ENCODE measurements around the gene PNMA6F.
"Not testable (repeated sequence)": the region's sequence is repeated elsewhere in the genome, so short reads cannot be mapped to it uniquely, and the experiment has no call there.

PNMA6F gene

GRCh38 chrX:153334654-153335295 is 13.2 kb upstream of the PNMA6F start:
- DNase-seq: no peak

DNA sequence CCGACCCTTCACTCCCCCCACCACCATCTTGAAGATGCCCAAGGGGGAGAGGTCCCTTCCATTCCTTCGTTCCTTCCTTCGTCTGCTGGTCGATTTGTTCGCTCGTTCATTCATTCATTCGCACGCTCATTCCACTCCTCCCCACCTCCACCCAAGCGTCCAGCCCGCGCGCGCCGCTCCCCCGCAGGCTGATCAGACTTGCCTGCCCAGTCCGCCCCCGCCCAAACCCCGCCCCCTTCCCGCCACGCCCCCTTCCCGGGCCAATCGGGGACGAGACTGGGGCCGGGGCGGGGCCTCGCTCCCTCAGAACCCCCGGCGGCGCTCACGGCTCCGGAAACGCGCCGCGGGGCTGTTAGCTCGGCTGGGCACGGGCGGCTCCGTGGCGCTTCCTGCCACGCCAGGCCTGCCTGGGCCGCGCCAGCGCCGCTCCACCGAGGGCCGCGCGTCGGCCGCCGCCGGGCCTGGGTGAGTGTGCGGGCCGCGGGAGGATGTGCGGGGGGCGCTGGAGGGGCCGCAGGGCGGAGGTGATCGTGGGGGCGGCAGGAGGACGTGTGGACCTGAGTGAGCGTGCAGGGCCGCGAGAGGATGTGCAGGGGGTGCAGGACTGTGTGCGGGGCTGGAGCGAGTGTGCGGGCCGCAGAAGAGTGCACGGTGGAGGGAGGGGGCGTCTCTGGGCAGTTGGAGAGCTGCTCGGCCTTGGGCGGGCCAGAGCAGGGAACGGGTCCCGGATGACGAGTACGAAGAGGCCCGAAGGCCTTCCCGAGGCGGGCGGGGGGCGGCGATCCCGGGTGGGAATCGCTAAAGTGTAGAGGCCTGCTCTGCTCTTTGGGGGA is 12.5 kb upstream of the PNMA6F start, which contains the start of gene ZNF275:
Gene ZNF275, plus strand, starts transcription at position 333 of the 833 bp plus-strand sequence. CDS start 2,527 bp downstream, outside the sequence.
- peak; percentile 62 to 75 for DNase-seq

GRCh38 chrX:153333266-153333665 is 11.7 kb upstream of the PNMA6F start:
- DNase-seq: no peak

- DNase-seq: no peak
These were observed 6.0 kb upstream of the PNMA6F start for GRCh38 chrX:153327561-153327960.

DNA sequence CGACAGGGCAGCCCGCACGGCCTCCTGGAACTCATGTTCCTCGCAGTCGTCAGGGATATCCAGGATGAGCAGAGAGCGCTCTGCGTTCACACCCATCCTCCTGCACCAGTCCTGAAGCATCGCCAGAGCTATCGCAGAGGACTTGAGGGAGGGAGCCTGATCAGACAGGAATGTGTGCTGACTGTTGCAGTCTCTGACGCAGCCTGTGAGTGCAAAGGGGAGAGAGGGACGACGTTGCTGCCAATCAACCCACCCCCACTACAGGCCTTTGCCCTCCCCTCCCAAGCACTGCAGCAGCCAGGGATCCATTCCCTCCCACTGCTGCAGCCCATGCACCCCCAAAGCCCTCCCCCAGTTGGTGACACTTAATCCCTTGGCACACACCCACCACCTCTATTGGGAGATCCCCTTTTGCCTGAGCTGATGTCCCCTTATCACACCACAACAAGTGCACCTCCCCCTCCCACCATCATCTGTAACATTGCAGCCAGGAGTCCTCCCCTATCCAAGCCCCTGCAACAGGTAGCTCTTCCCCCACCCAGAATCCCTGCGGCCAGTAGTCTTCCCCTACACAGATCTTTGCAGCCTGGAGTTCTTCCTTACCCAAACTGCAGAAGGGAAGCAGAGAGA is 897 bp downstream of the PNMA6F start:
- DNase-seq: no peak

DNA sequence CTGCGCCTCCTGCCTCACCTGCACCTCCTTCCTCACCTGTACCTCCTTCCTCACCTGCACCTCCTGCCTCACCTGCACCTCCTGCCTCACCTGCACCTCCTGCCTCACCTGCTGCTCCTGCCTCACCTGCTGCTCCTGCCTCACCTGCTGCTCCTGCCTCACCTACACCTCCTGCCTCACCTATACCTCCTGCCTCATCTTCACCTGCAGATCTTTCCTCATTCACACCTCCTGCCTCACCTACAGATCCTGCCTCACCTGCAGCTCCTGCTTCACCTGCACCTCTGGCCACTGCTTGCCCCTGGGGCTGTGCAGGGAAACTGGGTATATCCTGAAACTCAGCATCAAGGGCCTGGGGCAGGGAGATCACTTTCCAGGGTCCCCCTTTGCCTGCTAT is 1.5 kb downstream of the PNMA6F start:
- DNase-seq: not testable (repeated sequence)

- DNase-seq: no peak
These were observed 2.1 kb downstream of the PNMA6F start for GRCh38 chrX:153319295-153320046.

- no peak for DNase-seq
These were observed 2.8 kb downstream of the PNMA6F start for GRCh38 chrX:153318811-153319210.

GRCh38 chrX:153317996-153318722 is 3.4 kb downstream of the PNMA6F start:
- no peak for DNase-seq

- DNase-seq: no peak
These were observed 4.3 kb downstream of the PNMA6F start for GRCh38 chrX:153317306-153317705.

DNA sequence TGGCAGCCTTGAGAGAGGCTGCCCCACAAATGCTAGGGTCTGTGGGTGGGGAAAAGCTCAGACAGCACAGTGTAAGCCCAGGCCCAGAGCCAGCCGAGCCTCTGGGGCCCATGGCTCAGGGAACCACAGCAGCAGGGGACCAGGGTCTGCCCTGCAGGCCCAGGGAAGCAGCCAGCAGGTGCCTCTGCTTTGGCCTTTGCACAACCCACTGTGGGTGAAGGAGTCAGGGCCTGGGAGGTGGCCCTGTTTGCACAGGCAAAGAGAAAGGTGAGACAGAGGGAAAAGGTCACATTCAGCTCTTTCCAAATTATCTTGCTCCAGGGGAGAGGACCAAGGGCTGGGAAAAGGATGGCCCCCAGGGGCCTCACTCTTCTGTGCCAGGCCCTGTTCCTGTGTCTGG is 8.7 kb downstream of the PNMA6F start:
- no peak for DNase-seq

GRCh38 chrX:153312041-153312440 is 9.5 kb downstream of the PNMA6F start:
- DNase-seq: no peak

DNA sequence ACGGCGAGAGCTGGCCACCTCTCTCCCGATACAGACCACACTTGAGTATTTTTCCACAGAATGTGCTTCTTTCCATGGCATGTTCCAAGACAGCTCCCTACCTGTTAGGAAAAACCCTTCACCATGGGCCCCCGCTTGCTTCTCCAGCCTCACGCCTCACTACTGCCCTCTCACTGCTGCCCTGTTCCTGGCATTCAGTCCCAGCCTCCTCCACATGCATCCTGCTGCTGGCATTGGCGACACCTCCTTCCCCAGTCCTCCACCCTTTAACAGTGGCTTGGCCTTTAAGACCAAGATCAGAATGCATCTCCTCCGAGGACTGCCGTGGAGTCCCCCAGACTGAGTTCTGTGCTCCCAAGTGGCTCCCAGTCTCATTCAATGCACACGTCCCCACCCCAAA is 10.7 kb downstream of the PNMA6F start:
- no peak for DNase-seq

DNA sequence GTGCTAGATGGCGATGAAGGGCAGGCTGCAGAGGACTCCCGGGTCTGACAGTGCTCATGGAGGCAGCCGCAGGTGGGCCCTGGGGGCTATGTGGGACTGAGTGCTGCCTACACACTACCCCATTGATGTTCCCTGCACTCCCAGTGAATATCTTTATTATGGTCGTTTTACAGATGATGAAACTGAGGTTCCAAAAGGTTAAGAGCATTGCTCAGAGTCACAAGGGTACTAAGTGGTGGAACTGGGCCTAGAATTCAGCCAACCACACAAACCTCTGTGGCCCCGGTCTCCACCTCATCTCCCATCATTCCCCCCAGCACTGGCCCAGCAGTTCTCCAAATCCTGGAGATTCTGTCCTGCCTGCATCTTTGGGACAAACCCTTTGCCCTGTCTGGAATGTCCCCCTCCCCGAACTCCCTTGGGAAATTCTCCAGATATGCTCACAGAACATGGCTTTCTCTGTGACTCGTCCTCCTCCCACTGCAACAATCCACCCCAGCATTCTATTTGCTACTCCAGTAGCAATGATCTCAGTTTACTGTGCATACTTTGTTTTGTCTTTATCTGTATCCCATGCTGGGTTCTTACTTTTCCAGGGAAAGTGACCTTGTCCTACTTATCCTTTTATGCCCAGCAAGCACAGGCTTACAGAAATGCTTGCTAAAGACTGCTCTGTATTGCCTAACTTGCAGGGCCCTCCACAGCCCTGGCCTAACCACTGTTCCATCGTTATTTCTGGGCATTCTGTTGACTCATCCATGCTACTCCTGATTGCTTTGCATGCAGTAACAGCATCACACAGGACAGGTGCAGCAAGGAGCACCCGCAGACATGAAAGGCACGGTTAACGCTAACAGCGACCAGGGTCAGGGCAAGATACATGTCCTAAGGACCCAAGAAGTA is 14.0 kb downstream of the PNMA6F start:
- peak; percentile 1 to 52 for DNase-seq

DNA sequence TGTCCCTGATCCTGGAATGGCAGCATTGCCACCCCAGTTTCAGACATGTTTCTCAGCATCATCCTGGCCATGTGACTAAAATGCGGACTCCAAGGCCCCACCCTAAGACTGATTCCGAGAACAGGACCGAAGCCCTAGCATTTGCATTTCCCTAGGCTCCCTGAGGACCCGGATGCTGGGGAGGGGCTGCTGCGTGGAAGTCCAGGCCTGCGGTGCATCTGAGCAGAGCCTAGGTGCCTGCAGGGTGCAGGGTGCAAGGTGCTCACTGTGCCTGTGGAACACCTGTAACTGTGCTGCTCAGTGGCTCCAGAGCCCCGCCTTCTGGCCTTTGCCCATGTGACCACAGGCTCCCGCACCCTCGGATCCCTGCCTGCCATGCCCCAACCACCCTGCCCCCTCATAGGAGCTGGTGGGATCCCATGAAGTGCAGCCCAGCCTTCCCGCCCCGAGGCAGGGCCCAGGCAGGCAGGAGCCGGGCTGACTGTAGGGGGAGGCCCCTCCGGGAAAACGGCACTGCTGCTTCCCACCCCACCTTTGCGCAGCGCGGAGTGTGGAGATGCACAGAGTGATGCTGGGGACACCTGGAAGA is 14.9 kb downstream of the PNMA6F start:
- no peak for DNase-seq

- DNase-seq: peak; percentile 5 to 69
These were observed 15.6 kb downstream of the PNMA6F start for GRCh38 chrX:153305972-153306371.

DNA sequence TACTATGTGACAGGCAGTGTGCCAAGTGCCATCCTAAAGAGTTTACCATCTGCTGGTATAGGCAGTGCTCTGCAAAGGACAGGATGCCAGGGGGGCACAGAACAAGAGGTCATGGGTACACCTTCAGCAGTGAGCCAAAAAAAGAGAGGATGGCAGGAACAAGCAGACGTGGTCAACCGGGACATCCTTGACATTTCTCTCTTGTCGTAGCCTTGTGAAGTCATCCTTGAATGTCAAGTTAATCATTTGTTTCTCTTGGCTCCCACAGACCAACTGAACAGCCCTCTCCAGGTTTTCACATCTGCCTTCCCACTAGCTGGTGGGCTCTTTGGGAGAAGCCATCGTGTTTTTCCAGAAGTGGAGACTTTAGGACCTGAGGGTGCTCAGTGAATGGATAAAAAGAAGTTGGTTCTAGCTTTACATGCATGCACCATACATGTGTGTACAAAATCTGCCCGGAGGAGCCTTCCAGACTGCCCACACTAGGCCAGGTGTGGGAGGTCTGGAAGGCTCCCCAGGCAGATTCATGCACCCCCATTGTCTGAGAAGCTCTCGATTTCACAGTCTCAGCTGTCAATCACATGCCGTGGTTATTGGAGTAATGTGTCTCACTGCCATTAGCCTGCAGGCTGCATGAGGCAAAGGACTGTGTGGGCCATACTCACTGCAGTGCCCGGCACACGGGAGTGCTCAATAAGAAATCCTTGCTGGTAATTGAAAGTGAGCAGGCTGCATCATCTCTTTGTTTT is 16.4 kb downstream of the PNMA6F start:
- no peak for DNase-seq

- DNase-seq: no peak
These were observed 18.0 kb downstream of the PNMA6F start for GRCh38 chrX:153303276-153304262.

DNA sequence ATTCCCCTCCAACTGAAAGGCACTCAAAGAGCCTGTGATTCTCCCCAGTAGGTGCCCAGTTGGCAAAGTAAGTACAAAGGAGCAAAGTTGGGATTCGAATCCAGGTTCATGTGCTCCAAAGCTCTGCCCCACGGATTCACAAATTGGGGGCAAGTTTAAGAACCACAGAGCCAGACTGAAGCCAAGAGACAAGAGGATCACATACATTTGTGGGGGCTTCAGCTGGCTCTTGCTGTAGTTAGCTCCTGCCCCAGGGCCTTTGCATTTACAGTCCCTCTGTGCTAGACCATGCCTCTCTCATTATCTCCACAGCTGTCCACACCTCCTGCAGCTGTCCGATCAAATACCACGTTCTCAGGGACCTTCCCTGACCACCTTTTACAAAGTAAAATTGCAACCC is 18.8 kb downstream of the PNMA6F start:
- DNase-seq: no peak
